Measurements from ENCODE around the gene TBX10.
A peak's percentile ranks its signal among the peaks of the same experiment; 100 is the strongest.

TBX10 gene

DNA sequence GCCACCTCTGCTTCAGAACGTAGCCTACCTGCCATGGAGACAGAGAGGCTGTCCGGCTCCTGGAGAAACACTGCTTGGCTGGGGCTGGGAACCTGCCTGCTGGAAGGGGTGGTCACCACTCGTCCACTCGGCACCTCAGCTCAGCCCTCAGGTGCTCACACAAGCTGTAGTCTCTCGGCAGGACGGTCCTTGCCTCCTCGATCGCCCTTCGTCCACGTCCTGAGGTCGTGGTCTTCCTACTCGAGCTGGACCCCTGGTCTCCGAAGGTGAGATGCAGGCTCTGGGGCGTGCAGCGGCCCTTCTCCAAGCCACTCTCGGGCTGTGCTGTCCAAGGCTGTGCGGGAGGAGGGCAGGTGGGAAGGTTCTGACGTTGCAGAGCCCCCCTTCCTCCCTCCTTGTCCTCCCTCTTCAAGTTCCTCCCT is at the start of gene TBX10:
TBX10 (minus strand) TSS at position 326 of the 422 bp plus-strand sequence; CDS start at position 35, 291 bp downstream.
- no peak for DNase-seq

DNA sequence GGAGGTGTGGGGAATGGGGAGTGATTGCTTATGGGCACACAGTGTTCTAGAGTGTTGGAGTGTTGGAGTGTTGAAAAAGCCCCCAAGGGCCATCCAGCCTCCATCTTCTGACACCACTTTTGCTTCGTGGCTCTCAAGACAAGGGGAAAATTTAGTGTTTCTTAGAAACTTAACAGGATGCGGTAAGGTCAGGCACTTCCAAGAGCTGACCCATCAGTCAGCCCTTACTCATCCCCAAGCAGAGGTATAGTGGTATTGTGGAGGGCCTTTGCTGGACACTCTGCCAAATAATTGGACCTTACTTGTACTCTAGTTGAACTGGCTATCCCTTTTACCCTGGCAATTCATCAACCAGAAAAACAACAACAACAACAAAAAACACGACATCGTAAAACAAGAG is 49.6 kb upstream of the TBX10 start:
- no peak for DNase-seq

DNA sequence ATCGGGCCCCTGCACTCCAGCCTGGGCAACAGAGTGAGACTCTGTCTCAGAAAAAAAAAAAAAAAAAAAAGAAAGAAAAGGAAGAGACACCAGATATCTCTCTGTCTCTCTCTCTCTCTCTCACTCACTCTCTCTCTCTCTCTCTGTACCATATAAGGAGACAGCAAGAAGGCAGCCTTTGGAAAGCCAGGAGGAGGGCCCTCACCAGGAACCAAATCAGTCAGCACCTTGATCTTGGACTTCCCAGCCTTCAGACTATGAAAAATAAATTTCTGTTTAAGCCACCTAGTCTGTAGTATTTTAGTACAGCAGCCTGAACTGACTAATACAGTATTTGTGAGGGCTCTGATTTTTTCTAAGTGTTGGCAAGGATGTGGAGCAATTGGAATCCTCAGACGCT is 48.4 kb upstream of the TBX10 start:
- DNase-seq: no peak

DNA sequence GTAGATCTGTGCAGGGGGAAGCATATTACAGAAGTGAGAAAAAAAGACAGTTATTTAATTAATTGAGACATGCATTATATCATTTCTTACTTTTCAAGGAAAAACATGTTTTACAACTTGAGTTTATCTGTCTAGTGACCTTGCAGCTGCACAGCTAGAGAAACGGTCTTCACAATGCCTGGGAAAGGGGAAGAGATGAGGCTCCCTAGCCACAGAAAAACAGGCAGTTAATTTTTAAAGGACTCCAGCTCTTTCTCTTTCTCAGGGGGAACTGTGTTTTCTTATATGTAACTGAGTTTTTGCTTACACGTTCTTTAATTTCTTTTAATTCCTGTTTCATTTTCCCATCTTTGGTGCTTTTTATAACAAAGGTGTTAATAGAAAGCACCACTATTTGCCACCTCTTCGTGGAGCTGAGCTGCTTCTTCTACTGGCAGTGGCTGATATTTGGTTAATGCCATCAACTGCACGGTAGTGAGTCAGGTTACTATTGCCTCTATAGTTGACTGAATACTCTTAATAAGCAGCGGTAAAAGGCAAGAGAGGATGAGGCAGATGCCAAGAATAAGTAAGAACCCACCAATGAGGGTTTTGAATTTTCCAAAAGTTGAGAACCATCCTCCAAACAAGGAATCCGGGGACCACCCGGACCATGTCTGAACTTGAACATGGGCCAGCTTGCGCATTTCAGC is 46.2 kb upstream of the TBX10 start:
- DNase-seq: peak; percentile 70

DNA sequence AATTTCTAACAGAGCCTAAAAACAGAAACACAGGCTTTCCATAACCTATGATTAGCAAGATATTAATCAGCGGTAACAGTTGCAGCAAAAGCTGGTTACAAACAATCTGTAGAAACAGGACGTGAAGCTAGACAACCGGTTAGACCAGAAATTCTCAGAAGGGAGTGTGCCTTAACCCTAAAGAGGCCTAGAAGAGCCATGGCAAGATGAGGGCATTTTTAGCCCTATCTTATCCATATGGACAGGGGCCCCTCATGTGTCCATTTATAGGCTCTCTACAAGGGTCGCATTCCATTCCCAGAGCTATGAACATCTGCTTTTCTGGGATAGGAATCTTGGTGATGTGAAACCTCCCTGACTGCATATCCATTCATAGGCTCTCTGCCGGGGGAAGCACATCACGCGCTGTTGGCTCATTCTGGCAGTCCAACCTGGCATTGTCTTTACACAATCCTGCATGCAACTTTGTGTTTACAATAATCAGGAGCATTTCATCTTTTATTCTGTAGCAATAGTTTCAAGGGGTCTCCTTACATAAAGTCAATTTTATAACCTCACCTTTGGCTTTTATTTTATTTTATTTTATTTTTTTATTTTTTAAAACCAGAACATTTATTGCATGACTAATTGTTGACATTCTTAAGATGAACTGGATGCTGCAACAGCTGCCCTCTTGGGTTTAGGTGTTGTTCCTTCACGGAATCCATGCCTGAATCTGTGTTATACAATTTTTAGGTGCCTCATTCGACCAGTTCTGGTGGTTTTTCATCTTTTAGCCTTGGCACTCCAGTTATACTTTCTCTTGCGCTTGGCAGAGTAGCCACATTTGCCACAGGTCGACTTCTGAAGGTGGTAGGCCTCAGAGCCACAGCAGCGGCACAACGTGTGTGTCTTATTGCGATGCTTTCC is 42.8 kb upstream of the TBX10 start:
- DNase-seq: peak; percentile 58

DNA sequence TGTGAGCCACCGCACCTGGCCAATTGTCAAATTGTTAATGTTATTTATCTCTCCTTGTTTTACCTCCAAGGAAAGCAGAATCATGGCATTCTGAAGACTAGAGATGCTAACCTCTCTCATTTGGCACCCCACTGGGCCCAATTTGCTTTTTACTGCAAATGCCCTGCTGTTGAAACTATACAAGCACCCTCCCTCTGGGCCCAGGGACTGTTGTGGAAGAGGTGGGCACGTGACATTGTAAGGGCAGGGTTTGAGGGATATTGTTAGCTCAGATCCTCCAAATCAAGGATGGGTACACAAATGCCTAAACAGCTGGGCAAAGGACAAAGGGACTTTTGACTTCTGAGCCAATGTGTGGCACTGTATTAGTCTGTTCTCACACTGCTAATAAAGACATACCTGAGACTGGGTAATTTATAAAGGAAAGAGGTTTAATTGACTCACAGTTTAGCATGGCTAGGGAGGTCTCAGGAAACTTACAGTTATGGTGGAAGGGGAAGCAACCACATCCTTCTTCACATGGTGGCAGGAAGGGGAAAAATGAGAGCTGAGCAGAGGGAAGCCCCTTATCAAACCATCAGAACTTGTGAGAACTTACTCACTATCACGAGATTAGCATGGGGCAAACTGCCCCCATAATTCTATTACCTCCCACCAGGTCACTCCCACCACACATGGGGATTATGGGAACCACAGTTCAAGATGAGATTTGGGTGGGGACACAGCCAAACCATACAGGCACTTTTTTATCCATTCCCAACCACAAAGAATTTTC is 41.3 kb upstream of the TBX10 start:
- no peak for DNase-seq

DNA sequence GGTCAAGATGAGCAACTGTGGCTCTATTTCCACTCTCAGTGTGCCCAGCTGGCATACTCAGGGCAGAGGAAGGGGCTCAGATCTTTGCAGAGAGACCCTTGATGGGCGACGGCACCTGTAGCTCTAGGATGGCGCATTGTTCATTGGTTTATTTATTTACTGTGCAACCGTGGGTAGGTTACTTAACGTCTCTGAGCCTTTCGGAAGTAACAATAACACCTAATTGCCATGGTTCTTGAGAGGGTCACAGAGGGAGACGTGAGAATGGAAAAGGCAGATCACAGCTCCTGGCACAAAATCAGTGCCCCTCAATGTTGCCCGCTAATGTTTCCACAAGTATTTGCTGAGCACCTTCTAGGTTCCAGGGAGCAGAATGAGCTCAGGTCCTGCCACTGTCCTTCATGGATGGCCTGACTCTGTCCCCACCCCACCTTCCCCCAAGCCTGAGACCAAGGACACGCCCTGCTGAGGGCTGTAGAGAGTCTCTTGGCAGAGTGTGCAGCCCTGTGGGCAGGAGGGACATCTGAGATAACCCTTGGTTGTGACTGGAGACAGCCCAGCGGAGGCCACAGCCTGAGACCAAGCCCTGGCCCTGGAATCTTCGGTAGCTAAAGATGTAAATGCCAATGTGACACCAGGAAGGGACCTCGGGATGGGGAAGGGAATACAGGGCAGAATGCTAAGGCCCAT is 35.6 kb upstream of the TBX10 start:
- DNase-seq: no peak

DNA sequence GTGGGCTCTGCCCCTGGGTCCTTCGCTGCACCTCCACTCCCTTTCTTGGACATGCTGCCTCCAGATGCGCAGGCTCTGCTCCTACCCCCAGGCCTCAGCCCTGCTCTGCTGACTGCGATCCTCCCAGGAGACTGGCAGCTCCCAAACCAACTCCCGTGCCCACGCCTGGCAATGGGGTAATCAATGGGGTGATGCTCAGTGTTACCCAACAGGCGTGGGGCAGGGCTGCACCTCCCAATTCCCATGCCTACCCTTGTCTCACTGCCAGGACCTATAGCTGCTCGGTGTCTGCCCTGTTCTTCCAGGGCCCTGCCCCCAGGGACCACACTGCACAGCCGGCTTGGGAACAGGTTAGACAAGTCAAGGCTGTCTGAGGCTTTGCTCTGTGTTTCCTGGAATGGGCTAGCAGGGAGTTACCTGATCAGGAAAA is 34.9 kb upstream of the TBX10 start, which contains the start of gene ALDH3B2:
ALDH3B2 (minus strand) TSS at position 182 of the 430 bp plus-strand sequence. CDS start 7,688 bp downstream, outside the sequence.
- DNase-seq: peak; percentile 90

DNA sequence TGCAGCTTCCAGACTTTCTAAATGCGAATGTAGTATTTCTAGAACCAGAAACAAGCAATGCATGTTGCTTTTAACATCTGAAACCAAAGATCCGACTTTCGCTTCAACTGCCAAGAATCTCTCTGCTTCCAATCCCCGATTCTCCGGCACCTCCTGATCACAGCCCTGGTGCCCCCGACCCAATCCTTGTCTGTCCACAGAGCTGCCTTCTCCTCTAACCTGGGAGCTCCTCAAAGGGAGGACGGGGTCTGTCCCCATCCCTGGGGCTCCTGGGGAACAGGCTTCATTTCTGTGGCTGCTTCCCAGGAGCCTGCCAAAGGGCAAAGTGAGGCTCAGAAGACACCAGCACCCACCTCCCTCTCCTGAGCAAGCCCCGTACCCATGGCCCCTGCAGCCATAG is 34.3 kb upstream of the TBX10 start:
- DNase-seq: no peak

DNA sequence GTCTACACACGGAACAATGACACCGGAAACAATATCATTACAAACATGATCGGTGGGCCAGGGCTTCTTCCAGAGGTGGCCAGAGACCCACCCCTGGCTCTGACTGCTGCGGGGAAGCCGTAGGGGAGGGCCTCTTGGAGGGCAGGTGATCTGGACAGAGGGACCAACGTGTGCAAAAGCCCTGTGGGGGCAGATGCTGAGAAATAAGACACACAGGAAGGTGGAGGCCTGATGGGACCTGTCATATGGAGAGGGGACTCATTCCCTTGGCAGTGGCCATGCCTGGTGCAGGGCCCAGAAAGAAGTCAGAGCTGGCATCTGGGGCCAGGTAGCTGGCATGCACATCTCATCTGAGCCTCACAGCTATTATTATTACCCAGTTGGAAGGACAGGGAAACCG is 33.8 kb upstream of the TBX10 start:
- DNase-seq: no peak

DNA sequence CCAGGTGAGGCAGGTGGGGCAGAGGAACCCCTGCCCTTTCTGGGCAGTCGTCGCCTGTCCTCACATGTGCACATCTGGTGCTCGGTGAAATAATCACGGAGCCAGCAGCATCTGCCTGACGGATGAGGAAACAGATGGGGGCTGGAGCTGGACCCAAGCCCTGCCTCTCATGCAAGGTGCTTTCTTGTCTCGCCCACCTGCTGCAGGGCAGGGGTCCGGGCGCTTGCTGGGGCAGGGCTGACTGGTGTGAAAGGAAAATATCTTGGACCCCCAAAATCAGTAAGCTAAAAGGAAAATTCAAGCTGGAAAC is 31.6 kb upstream of the TBX10 start:
- no peak for DNase-seq

DNA sequence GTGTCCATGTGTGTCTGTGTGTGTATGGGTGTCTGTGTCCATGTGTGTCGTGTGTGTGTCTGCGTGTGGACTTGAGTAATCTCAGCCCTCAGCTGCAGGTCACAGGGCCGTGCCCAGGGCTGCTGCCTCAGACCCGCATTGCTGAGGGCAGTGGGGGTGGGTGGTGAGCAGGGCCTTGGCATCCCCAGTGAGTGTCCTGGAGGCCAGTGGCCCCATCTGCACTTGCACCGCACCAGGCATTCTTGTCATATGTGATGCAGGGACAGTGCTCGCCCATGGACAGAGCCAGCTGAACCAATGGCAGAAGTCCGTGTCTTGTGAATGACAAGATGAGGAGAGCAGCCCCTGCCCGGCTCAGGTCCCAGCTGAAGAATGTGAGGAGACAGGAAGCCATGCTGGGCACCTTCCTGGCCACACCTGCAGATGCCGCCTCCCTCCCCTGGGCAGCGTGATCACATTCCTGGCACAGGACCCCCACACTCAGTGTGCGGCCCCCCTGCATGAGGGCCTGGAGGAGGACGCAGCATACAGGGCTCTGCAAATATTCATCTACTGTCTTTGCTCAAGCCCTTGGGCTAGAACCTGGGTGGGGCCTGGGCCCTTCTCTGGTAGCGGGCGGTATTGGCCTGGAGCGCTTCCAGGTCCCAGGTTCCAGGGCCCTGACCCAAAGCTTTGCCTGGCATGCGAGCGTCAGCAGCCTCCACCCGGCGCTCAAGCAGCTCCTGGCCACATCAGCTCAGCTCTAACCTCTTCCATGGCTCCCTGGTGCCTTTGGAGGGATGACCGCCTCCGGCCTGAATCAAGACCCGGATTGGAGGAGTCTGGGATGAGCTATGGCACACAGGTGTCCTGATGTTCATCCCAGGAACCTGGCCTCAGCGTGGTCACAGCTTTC is 31.0 kb upstream of the TBX10 start:
- no peak for DNase-seq

DNA sequence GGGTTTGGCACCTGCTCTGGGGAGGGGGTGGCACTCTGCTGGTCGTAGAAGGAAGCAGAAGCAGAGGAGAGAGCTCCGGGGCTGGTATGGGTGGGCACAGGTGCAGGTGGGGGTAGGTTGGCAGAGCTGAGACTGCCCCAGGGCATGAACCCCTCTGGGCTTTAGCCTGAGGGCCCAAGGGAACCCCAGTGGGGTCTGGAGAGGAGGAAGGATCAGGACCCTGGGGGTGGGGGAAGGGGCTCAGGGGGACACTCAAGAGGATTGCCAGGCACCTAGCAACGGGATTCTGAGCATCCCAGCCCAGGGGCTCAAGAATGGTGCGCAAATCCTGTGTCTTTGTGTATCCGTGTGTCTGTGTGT is 28.6 kb upstream of the TBX10 start:
- DNase-seq: no peak

DNA sequence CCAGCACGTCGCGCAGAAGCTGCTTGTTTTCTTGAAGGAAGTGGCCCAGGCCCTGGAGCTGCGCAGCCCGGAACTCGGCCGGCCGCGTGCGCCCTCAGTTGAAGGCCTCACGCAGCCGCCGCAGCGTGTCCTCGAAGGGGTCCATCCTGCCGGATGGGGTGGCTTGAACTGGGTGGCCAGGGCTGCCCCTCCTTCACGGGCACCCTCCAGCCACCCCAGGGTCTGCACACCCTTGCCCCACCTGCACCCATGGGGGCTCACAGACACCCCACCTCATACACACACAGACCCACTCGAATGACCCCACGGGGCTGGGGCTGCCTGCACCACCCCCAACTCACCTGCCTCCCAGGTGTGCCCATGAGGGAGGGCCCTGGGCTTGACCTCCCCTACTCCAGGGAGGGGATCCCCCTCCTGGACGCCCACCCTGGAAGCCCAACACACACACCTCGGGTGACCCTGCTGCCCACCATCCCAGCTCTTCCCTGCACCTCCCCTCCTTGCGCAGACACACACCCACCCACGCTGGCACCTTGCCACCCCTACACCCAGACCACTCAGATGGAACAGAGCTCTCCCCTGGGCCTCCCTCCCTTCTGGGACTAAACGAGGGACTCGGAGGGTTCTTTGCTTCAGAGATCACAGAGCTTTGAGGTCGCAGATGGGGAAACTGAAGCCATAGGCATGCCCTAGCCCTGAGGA is 28.1 kb upstream of the TBX10 start:
- no peak for DNase-seq

DNA sequence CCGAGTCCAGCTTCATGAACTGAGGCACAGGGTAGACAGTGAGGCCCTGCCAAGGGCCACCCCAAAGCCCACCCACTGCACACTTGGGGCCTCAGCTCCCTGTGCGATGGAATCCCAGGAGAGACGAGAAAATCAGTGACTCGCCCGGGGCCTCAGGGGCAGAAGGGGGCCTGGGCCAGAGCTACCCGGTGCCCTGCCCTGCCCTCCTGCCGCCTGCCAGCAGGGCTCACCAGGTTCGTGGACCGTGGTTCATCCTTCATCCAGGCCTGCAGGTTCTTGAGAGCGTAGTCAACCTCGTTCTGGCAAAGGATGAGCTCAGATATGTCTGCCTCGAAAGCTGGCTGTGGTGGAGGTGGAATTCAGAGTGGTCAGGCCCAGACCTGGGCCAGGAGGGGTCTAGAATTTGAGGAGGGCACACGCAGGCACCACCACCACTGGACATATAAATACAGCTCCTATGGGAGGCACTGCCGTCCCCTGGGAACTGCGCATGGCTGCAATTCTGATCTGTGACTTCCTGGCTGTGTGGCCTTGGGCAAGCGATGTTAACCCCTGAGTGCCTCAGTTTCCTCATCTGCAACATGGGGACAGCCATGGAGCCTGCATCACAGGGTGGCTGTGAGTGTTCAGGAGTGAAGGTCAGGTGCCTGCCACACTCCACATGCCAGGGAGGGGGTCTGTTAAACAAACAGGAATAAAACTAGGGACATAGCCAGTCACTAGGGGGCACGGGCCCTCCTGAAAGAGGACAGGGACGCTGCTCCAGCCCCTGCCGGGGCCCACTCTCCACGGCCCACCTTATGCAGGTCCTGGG is 27.3 kb upstream of the TBX10 start:
- no peak for DNase-seq

DNA sequence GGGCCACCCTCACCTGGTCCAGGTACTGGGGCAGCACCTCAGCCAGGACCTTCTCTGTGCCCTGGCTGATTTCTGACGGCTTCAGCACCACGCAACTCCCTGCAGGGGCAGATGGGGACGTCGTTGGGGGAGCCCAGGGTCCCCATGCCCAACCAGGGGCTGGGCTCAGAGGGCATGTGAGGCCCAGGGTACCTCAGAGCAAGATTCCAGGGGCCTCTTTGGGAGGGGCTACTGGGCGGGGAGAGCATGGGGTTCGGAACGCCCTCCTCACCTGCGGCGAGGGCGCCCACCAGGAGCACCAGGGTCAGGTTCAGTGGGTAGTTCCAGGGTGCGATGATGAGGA is 26.7 kb upstream of the TBX10 start:
- no peak for DNase-seq

DNA sequence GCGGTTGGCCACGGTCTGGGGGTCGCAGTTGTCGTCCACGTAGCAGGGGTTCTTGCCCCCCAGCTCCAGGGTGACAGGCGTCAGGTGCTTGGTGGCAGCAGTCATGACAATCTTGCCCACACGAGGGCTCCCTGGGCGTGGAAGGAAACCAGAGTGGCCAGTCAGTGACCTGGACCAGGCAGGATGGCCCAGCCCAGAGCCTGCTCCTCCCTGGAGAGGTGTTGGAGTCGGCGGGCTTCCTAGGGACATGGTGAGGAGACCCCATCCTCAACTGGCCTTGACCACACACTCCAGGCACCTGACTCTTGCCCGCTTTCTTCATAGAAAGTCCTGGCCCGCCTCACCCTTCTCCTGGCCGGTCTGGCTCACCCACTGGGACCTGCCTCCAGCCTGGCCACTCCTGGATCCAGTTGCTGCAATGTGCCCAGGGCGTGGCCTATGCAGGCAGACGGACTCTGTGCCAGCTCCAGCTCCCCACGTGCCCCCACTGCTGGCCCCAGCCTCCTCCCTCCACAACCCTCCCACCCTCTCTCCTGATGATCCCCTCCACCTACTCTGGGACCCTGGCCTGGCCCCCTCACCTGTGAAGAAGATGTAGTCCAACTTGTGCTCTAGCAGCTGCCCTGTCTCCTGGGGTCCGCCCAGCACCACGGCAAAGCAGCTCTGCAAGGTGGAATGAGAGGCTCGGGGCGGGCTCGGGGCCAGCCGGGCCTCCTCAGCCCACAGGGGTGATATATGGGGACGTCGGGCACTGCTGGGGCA is 26.2 kb upstream of the TBX10 start:
- no peak for DNase-seq

DNA sequence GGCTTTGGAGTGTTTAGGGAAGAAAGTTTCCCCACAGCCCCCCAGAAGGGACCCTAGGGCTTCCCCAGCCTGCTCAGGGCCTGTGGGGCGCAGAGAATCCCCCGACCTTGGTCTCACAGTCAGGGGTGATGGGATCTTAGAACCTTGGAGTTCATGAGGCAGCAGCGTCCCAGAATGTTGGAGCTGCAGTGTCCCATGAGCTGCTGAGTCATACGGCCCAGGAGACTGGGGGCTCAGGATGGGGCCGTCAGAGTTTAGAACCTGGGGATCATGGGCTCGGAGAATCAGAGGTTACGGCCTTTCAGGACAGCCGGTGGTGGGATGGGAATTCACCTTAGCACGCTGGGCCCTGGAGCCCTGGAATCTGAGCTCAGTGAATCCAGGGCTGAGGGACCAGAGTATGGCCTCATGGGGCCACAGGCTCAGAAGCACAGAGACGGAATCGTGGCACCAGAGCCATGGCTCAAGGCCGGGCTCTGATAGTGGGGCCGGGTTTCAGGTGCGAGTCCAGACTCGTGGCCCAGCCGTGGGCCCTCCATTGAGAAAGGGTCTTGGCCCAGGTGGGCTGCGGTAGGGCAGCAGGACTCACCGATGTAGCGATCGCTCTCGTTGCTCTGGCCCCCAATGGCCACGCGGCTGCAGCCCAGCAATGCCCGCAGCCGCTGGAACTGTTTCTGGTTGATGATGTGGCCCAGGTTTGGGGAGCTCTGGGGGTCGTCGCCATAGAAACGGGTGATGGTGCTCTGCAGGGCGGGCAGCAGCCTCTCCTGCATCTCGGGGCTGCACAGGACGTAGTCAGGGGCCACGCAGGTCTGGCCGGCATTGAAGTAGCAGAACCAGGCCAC is 25.4 kb upstream of the TBX10 start:
- DNase-seq: no peak

DNA sequence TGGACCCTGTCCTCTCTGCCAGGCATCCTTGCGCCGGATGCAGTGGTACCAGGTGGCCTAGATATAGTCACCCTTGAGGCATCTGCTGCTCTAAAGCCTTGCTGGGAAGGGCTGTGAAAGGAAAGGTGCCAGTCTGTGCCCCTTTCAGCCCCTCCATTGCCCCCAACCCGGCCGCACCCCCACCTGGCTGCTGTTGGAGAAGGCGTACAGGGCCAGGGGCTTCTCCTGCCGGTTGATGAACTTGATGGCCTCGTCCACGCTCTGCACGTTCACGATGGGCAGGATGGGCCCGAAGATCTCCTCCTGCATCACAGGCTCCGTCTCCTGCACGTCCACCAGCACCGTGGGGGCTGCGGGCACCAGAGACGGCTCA is 24.6 kb upstream of the TBX10 start:
- no peak for DNase-seq
